HS-27A (cell line): ENCODE data around the gene KCNJ2.

Experiments
- DNase-seq: peaks from one replicate; pipeline ENCODE4 v3.0.0-alpha.2; 2012; ENCODE audit warnings: low read depth, missing footprints

KCNJ2 gene

GRCh38 chr17:70205401-70205800 lies 36.1 kb downstream of the KCNJ2 start:
- DNase-seq, result no peak

- DNase-seq, result no peak
Measured at GRCh38 chr17:70206361-70207010, 37.2 kb downstream of the KCNJ2 start.

DNA sequence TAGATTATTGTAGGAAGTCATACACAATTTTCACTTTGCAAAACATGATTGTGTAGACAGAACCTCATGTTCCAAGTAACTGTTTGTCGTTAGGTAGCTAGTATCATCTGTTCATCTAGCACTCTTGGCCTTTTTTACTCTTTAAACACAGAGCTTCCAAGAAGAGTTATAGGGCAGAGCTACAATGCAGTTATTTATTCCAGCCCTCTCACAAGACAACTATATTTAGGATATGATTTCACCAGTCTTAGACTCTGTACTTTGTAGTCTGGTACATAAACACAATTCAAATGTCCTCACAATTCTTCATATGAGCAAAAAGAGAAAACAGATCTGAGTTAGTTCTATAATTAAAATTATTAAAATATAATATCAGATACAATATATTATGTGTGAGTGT lies 37.9 kb downstream of the KCNJ2 start:
- no peak for DNase-seq

- no peak for DNase-seq
Measured at GRCh38 chr17:70208080-70208794, 38.9 kb downstream of the KCNJ2 start.

DNA sequence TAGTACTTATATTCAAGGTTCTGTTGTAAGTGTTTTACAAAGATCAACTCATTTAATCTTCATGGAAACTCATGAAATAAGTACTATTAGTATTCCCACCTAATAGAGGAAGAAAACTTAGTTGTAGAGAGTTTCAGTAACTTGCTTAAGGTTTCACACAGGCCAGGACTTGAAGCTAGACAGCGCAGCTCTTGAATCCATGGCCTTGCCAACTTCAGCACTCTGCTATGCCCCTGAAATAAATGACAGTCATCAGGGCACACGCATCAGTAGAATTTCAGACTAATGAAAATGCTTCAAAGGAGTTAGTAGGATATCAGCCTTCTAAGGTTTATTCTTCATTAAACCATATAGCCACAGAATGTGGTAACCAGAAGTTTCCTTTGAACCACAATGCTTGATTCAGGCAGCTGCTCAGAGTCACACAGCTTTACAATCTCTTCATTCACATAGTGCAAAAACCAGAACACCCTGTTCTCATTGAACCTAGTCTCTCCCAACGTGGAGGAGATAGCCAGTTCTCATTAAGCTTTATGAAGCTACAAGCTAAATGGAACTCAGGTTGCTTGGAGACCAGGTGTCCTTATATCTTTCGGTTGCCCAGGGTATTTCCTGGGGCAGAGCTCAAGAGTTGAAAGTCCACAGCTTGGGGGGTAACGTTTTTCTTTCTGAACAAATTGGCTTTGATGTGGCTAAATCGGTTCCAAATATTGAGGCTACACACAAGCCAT lies 39.7 kb downstream of the KCNJ2 start:
- DNase-seq, result no peak

DNA sequence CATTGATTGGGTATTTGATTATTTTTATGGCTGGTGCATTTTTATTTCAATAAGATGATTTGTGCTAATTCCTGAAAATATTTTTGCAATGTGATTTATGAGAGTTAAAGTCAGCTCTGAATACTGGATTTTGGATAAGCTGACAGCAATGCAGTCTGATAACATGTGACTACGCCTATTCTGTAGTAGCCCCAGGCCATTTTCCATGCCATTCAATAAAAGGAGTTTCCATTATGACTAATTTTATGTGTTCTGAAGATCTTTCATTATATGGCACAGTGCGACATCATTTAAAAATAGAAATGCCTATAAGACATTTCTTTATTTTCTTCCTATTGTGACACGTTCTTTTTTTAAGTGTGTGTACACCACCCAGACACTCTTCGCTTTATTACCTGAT lies 46.3 kb downstream of the KCNJ2 start:
- no peak for DNase-seq

DNA sequence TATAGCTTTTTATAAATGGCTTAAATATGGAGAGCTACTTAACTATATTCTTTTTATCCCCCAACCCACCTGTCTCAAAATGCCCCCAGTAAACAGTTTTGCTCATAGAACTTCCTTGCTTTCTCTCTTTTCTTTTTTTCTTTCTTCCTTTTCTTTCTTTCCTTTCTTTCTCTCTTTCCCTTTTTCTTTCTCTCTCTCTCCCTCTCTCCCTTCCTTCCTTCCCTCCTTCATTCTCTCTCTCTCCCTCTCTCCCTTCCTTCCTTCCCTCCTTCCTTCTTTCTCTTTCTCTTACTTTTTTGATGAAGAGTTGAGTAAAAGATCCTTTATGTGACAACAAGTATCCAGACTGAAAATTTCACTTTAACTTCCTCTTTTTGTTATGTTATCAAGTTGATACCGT lies 48.2 kb downstream of the KCNJ2 start:
- DNase-seq, result no peak

GRCh38 chr17:70225276-70225675 lies 55.9 kb downstream of the KCNJ2 start:
- no peak for DNase-seq
